Stimulated activated CD4-positive, alpha-beta T cell treated with anti-CD3 and anti-CD28 coated beads, Interleukin-12 subunit alpha, Interleukin-12 subunit beta, amount 100 ng/mL, for 48 hours (primary cell): ENCODE data around the gene SNAI3.

Source experiments
- DNase-seq, 3 donors: peaks; one replicate each; pipeline ENCODE4 v3.0.0-alpha.2; 2020; ENCODE audit warnings: low read depth in 2 of 3, low spot score in 1 of 3

SNAI3 gene

GRCh38 chr16:88651276-88651988 is 34.9 kb downstream of the SNAI3 start:
- peak; percentile 68 to 81 (median 72) for DNase-seq

DNA sequence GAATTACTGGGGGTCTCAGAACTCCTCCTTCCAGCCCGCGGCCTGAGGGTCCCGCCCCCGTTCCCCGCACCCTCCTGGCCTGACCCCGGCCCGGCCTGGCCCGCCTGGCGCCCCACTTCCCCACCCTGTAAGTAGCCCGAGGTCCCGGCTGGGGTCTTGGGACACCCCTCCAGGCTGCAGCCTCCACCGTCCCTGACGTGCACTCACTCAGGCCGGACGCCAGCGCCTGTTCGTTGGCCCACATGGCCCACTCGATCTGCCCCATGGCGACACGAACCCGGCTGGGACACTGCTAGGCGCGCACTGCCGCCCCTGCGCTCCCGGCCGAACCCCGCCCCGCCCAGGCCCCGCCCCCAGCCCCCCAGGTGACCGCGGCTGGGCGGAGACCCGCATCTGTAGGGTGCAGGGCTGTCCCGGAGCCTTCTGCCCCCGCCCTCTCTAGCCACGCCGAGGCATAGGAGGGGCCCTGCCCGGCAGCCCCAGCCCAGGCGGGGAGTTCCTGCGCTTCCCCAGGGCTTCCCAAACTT is 35.5 kb downstream of the SNAI3 start, which contains the start of gene CYBA:
Gene CYBA (minus strand): TSS at position 305 of the 527 bp plus-strand sequence. CDS start 40 bp downstream, at position 265.
- peak; percentile 75 to 83 (median 78) for DNase-seq

DNA sequence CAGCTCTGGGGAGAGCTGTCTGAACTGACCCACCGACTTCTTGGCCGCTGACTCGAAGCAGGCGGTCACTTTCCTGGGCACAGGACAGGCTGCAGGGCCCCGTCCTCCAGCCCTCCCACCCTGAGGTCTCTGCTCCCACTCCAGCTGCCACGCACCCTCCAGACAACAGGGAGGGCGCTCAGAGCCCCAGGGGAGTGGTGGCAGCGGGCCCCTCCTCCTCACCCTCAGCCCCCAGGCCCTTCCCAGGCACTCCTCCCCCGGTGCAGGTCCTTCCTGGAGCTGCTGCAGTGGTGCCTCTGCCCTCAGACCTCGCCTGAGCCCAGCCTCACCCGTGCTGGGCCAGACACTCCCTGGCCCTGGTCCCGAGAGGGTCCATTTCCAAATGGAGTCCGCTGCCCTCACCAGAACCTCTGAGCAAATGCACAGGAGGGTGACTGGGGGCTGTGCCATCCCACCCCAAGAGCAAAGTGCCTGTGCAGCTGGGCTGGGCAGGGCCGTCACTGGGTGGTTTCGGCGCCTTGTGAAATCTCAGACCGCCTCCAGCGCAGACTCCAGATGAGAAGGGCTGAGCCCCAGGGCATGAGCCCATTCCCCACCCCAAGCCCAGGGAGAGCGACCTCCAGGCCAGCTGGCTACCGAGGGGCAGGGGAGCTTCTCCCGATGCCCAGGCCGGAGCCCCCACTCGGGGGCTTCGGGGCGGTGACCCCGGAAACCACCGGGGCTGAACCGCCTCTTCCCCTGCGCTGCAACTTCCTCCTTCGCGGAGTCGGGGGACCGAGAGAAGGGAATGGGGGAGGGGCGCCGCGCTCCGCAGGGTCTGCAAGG is 36.2 kb downstream of the SNAI3 start:
- no peak for DNase-seq

GRCh38 chr16:88649195-88649923 is 36.9 kb downstream of the SNAI3 start:
- no peak for DNase-seq

DNA sequence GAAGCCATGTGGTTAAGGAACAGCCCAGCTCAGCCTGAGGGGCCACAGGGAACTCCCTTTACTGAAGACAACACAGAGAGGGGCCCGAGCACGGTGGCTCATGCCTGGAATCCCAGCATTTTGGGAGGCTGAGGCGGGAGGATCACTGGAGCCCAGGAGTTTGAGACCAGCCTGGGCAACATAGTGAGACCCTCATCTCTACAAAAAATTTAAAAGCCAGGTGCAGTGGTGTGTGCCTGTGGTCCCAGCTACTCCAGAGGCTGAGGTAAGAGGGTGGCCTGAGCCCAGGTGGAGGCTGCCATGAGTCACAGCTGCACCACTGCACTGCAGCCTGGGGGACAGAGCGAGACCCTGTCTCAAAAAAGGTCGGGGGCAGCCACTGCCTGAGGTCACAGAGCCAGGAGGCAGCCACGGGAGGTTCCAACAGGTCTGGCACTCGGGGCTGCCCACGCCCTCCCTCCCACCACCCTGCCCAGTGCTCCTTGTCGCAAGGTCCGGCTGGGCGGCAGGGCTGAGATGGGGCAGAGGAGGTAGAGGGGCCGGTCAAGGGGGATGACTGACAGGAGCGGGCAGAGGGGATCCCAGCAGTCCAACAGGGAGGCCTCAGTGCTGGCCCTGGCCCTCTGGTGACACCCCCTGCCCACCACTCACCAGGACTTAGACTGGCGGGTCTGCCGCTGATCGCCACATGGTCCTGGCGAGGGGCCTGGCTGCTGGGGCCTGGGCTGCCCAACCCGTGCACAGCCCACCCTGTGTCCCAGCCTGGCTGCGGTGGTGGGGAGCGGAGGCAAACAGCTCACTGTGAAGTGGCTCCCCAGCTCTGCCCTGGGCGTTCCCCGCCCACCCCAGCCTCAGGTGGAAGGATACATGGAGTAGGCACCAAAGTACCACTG is 38.9 kb downstream of the SNAI3 start:
- no peak for DNase-seq

GRCh38 chr16:88646345-88647034 is 39.8 kb downstream of the SNAI3 start:
- no peak for DNase-seq

DNA sequence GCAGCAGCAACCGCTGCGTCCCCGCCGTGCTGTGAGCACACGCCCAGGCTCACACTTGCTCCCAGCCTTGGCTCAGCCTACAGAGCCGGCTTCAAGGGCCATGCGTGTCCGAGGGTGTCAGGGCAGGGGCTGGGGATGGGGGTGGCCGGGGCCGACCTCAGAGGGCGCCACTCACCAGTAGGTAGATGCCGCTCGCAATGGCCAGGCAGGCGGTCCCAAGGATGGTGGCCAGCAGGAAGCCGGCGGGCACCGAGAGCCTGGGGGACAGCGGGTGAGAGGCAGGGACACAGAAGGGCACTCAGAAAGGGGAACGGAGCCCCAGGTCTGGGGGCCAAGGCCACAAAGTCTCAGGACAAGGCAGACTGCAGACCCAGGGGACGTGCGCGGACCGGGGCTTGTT is 40.4 kb downstream of the SNAI3 start:
- no peak for DNase-seq

DNA sequence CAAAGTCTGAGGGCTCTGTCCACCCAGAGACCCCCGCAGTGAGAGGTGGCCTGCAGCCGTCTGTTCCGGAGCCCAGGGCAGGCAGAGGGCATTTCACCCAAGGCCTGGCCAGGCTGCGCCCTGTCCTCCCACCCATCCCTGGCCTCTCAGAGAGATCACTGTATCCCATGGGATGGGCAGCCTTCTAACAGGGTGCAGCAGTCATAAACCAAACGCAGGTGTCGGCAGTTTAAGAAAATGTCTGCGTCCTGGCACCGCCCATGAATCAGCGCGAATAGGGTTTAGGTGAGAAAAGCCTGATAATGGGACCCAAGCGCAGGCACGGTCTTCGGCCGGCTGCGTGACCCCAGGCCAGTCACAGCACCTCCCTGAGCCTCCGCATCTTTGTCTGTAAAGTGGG is 40.9 kb downstream of the SNAI3 start:
- DNase-seq = no peak

GRCh38 chr16:88643644-88643932 is 42.7 kb downstream of the SNAI3 start:
- DNase-seq = no peak

- DNase-seq = no peak
Observed at GRCh38 chr16:88642881-88643643, 43.2 kb downstream of the SNAI3 start.

DNA sequence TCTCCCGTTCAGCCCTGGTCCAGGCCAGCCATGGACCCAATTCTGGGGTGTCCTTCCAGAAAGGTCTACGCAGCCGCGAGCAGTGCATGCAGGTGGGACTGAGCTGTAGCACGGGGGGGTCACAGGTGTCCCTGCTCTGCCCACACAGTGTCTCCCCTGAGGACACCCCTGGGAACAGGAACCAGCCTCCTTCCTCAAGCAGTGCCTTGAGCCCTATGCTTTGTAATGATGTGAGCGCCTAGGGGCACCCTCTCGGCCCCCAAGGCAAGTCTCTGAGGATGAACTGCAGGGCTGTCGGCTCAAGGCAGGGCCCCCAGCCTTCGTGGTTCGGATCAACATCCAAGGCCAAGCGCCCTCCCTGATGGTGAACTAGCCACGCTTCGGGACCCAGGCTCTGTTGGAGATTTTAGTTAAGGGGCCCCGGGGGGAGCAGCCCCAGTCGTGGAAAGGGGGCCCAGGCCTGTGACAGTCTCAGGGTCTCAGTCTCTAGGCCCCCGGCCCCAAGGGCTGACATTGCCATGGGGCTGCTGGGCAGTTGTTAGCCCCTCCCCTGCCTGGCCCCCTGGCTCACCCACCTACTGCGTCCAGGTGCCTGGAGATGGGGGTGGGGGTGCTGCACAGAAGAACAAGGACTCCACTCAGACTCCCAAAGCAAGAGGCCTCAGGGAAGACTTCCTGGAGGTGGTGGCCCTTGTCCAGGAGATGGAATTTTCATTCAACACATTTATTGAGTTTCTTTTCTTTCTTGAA is 45.6 kb downstream of the SNAI3 start:
- no peak for DNase-seq

DNA sequence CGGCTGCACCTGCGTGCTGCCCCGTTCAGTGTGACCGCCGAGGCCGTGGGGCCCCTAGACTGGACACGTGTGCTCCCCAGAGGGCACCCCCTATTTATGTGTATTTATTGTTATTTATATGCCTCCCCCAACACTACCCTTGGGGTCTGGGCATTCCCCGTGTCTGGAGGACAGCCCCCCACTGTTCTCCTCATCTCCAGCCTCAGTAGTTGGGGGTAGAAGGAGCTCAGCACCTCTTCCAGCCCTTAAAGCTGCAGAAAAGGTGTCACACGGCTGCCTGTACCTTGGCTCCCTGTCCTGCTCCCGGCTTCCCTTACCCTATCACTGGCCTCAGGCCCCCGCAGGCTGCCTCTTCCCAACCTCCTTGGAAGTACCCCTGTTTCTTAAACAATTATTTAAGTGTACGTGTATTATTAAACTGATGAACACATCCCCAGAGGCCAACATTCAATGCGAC is 46.2 kb downstream of the SNAI3 start:
- DNase-seq = no peak

GRCh38 chr16:88639231-88640038 is 46.9 kb downstream of the SNAI3 start:
- DNase-seq = no peak

DNA sequence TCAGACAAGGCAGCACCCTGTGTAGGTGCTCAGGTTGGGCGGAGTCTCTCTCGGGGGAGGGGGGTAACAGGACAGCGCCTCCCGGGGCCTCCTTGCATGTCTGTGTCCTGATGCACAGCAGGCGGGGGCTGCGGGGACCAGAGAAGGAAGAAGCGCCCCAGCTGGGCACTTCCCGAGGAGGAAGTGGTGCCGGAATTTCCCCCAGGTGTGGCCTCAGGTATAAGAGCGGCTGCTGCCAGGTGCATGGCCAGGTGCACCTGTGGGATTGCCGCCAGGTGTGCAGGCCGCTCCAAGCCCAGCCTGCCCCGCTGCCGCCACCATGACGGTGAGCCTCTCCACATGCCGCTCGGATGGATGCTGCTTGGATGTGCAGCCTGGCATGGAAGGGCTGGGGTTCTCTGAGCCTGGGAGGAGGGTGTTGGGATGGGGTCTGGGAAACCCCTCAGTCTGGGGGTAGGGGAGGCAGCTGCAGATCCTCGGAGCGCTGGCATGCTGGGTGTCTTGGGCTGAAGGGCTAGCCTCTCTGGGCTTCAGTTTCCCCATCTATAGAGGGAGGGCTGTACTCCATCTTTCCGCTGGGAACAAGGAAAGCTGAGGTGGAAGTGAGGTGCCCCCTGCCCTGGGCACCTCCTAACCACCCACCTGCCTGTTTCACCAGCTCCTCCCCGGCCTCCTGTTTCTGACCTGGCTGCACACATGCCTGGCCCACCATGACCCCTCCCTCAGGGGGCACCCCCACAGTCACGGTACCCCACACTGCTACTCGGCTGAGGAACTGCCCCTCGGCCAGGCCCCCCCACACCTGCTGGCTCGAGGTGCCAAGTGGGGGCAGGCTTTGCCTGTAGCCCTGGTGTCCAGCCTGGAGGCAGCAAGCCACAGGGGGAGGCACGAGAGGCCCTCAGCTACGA is 47.7 kb downstream of the SNAI3 start, which contains the start of gene IL17C:
Gene IL17C (plus strand): TSS at position 250 of the 908 bp plus-strand sequence. CDS start 70 bp downstream, at position 320.
- no peak for DNase-seq

DNA sequence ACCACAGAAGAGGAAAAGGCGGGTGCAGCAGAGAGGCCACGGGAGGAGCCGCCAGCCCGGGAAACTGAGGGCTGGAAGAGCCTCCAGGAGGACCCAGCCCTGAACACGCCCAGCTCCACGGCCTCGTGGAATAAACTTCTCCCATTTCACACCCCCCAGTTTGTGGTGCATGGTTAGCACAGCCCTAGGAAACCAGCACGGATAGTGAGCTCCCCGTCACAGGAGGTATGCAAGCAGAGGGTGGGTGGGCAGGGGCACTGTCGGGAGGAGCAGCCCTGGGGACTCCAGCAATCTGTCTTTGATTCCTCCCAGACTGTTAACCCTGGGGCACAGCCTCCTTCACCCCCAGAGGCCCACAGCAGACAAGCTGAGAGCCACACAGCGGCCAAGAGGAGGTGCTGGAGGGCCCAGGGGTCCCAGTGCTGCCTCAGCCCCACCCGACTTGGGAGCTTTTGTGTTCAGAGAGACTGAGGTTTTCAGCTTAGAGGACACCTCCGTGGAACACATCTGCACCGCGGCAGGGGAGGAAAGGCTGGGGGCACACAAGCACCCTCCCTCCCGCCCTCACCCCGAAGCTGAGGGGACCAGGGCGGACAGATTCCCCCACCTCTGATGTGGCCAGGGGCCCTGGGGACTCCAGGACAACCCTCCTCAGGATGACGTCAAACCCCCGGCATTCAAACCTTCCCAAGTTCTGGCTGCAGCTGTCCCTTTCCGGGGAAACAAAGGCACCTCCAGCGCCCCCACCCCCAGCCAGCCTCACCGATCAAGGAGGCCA is 49.6 kb downstream of the SNAI3 start:
- DNase-seq = no peak
